B cell (primary cell): Measurements from ENCODE around the gene ULK1.

Experiments used
- CTCF ChIP-seq: fragments of 200-600 bp; IDR thresholded peaks from one replicate; pipeline ENCODE4 v1.8.0; 2022; ENCODE audit warnings: antibody characterized with exemption, mild to moderate bottlenecking
- EZH2 ChIP-seq: IDR thresholded peaks from 2 replicates; pipeline ENCODE4 v1.6.1; 2012; ENCODE audit warnings: borderline replicate concordance, low read depth, mild to moderate bottlenecking, moderate library complexity, low read length; ENCODE audit not compliant: insufficient read depth, poor library complexity, severe bottlenecking

GRCh38 chr12:131939007-131939406 is 44.6 kb downstream of the ULK1 start:
- no peak for TF ChIP-seq CTCF
- no peak for TF ChIP-seq EZH2
